Neuronal stem cell (in vitro differentiated cells): ENCODE measurements around the gene ABCC1.

ENCODE experiments used
- DNase-seq: peaks from one replicate; pipeline ENCODE4 v3.0.0-alpha.2; 2013; ENCODE audit warnings: low spot score
- H2AFZ ChIP-seq: one replicate; pipeline ENCODE4 v1.6.1; 2013; ENCODE audit warnings: mild to moderate bottlenecking, low read length, inconsistent platforms
- H2AK5ac ChIP-seq: 2 replicates; pipeline ENCODE4 v1.6.1; 2013; ENCODE audit warnings: low read depth, mild to moderate bottlenecking, inconsistent platforms, low read length, moderate library complexity, mixed read lengths
- H2BK120ac ChIP-seq: 2 replicates; pipeline ENCODE4 v1.6.1; 2013; ENCODE audit warnings: low read depth, mild to moderate bottlenecking, inconsistent platforms, low read length, moderate library complexity, mixed read lengths
- H2BK12ac ChIP-seq: one replicate; pipeline ENCODE4 v1.6.1; 2013; ENCODE audit warnings: low read length, inconsistent platforms
- H2BK15ac ChIP-seq: 2 replicates; pipeline ENCODE4 v1.6.1; 2013; ENCODE audit warnings: mild to moderate bottlenecking, low read length, inconsistent platforms, mixed read lengths
- H2BK5ac ChIP-seq: one replicate; pipeline ENCODE4 v1.6.1; 2013; ENCODE audit warnings: inconsistent platforms, mild to moderate bottlenecking, low read length, moderate library complexity
- H3K14ac ChIP-seq: one replicate; pipeline ENCODE4 v1.6.1; 2013; ENCODE audit warnings: low read length, inconsistent platforms
- H3K18ac ChIP-seq: 2 replicates; pipeline ENCODE4 v1.6.1; 2013; ENCODE audit warnings: low read length, inconsistent platforms
- H3K23ac ChIP-seq: 2 replicates; pipeline ENCODE4 v1.6.1; 2013; ENCODE audit warnings: low read depth, mild to moderate bottlenecking, mixed read lengths, low read length, inconsistent platforms; ENCODE audit not compliant: poor library complexity
- H3K27ac ChIP-seq: replicated peaks from 3 replicates; pipeline ENCODE4 v1.5.1; 2013; ENCODE audit warnings: low read length, inconsistent platforms
- H3K27me3 ChIP-seq, 3 experiments: 2 replicates each; pipeline ENCODE4 v1.6.1; 2013; ENCODE audit warnings: low read length in 3 of 3, mild to moderate bottlenecking in 2 of 3, inconsistent platforms in 1 of 3, low read depth in 1 of 3, mixed read lengths in 1 of 3, moderate library complexity in 1 of 3; ENCODE audit not compliant: control insufficient read depth in 3 of 3, insufficient read depth in 3 of 3
- H3K36me3 ChIP-seq, 2 donors: replicated peaks in 1 of 2; 2 replicates each; pipeline ENCODE4 v1.6.1; 2013; ENCODE audit warnings: low read length in 2 of 2; ENCODE audit not compliant: control insufficient read depth in 2 of 2, insufficient read depth in 2 of 2
- H3K4ac ChIP-seq: 2 replicates; pipeline ENCODE4 v1.6.1; 2013; ENCODE audit warnings: inconsistent platforms, mild to moderate bottlenecking, low read length, moderate library complexity
- H3K4me1 ChIP-seq, 2 donors: 1 replicate in 1 of 2; 2 replicates in 1 of 2; pipeline ENCODE4 v1.6.1; 2013; ENCODE audit warnings: low read length in 2 of 2, low read depth in 1 of 2; ENCODE audit not compliant: control insufficient read depth in 2 of 2, insufficient read depth in 1 of 2
- H3K4me2 ChIP-seq: one replicate; pipeline ENCODE4 v1.6.1; 2013; ENCODE audit warnings: mild to moderate bottlenecking, low read length, inconsistent platforms; ENCODE audit not compliant: insufficient read depth, poor library complexity, severe bottlenecking
- H3K4me3 ChIP-seq, 2 donors: 2 replicates each; pipeline ENCODE4 v1.5.1; 2013; ENCODE audit warnings: low read length in 2 of 2, mild to moderate bottlenecking in 2 of 2, inconsistent platforms in 1 of 2, moderate library complexity in 1 of 2
- H3K79me1 ChIP-seq: one replicate; pipeline ENCODE4 v1.6.1; 2013; ENCODE audit warnings: low read depth, mild to moderate bottlenecking, inconsistent platforms, low read length, moderate library complexity
- H3K9ac ChIP-seq: one replicate; pipeline ENCODE4 v1.6.1; 2013; ENCODE audit warnings: mild to moderate bottlenecking, low read depth, low read length, inconsistent platforms; ENCODE audit not compliant: poor library complexity
- H3K9me3 ChIP-seq, 2 donors: replicated peaks in 1 of 2; 2 replicates each; pipeline versions ENCODE3 to v1.6.1; 2013; ENCODE audit warnings: low read length in 2 of 2, mild to moderate bottlenecking in 2 of 2, inconsistent platforms in 1 of 2, low read depth in 1 of 2, mixed read lengths in 1 of 2, moderate library complexity in 1 of 2; ENCODE audit not compliant: control insufficient read depth in 2 of 2, insufficient read depth in 1 of 2
- H4K8ac ChIP-seq: one replicate; pipeline ENCODE4 v1.6.1; 2013; ENCODE audit warnings: low read depth, mild to moderate bottlenecking, inconsistent platforms, low read length, moderate library complexity
- H4K91ac ChIP-seq: one replicate; pipeline ENCODE4 v1.6.1; 2013; ENCODE audit warnings: low read length, low read depth, mild to moderate bottlenecking, inconsistent platforms; ENCODE audit not compliant: poor library complexity
- WGBS, 2 donors: extraction: QIAGEN DNeasy Blood & Tissue Kit; methylation state at CpG; one replicate each; pipeline ENCODE4 v1.1.7; 2013; ENCODE audit warnings: missing lambda C conversion rate in 2 of 2, mixed read lengths in 1 of 2; ENCODE audit not compliant: insufficient read length in 2 of 2, insufficient replicate concordance in 1 of 2; ENCODE audit errors: extremely low coverage in 2 of 2; 5-methylcytosine and 5-hydroxymethylcytosine counted together

The ABCC1 gene

DNA sequence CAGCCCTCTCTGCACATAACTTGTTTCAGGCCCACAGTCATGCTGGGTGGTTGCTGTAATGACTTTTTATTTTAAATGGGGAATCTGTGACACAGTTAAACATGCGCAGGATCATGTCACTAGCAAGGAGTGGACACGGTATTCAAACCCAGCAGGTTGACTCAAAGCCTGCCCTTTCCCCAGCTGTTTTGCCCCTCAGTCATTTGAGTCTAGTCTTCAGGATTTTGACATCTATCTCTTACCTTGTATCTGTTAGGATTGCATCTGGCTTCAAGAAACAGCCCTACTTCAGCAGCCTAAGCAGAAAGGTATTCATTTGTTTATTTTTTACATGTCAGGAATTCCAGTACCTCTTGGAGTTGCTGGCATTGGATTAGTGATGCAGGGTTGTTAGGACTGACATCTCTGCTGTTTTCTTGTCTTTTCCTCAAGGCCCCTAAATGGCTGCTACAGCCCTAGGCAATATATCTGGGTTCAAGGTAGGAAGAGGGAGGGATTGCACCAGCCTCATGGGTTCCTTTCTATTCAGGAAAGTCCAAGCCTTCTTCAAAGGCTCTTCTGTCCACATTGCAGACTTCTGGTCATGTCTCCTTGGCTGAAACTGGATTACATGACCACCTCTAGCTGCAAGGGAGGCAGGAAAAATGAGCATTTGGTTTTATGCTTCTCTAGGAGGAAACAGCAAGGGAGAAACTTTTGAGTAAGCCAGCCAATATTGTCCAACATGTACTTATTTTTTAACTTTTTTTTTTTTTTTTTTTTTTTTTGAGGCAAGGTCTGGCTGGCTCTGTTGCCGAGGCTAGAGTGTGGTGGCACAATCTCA, 22.8 kb downstream of the ABCC1 start:
- H2BK120ac ChIP-seq, result no peak overlapping the region

DNA sequence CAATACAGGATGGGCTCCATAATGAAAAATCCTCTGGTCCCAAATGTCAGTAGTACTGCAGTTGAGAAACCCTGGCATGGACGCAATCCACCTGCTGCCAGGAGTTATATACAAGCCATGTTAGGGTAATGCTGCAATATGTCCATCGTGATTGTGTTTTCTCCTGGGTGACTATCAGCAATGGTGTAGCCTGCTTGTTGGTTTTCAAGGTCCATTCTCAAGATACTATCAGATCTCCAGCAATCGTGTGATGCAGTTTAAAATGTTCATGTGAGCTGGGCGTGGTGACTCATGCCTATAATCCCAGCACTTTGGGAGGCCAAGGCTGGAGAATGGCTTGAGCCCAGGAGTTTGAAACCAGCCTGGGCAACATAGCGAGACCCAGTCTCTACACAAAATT, 24.0 kb downstream of the ABCC1 start:
- H3K27me3 ChIP-seq, result no peaks in the 10 kb centered on the region
- H3K4me1 ChIP-seq, result peaks cover 0 to 4% of the 10 kb centered on the region in 2 donors
- H2BK15ac ChIP-seq, result no peak overlapping the region
- no peak overlapping the region for H3K27ac ChIP-seq
- H3K36me3 ChIP-seq, result peaks cover 0 to 3% of the 10 kb centered on the region in 2 donors
- peaks cover 10% of the 10 kb centered on the region for H3K79me1 ChIP-seq
- H2AK5ac ChIP-seq, result no peak overlapping the region
- no peak overlapping the region for H3K14ac ChIP-seq
- no peak overlapping the region for H3K4me3 ChIP-seq
- H3K4me2 ChIP-seq, result no peak overlapping the region
- H3K9me3 ChIP-seq, result peaks cover 11 to 12% of the 10 kb centered on the region in 2 donors
- no peak overlapping the region for H2BK120ac ChIP-seq
- no peak overlapping the region for H3K18ac ChIP-seq
- no peak overlapping the region for H4K8ac ChIP-seq
- no peak overlapping the region for H3K4ac ChIP-seq
- WGBS, 2 donors, result no CpG with 5 or more reads among the region's 5 CpGs
- no peak overlapping the region for H4K91ac ChIP-seq
- H2BK12ac ChIP-seq, result no peak overlapping the region
- no peak overlapping the region for H2BK5ac ChIP-seq
- no peak overlapping the region for H2AFZ ChIP-seq
- no peak overlapping the region for H3K23ac ChIP-seq
- H3K9ac ChIP-seq, result no peak overlapping the region
- DNase-seq, result no peak

More for the DNA sequence above, 22.8 kb downstream of the ABCC1 start:
- Histone ChIP-seq H3K18ac (no peak overlapping the region), H2BK12ac (no peak overlapping the region), H3K14ac (no peak overlapping the region), H3K9ac (no peak overlapping the region), H2BK15ac (no peak overlapping the region), H4K8ac (no peak overlapping the region), H2AK5ac (no peak overlapping the region), H3K36me3 (peaks cover 0 to 3% of the 10 kb centered on the region in 2 donors), H3K4ac (no peak overlapping the region), H3K4me2 (no peak overlapping the region), H3K9me3 (peaks cover 9 to 12% of the 10 kb centered on the region in 2 donors), H2AFZ (no peak overlapping the region), H4K91ac (no peak overlapping the region), H3K4me3 (no peak overlapping the region), H3K4me1 (peaks cover 0 to 4% of the 10 kb centered on the region in 2 donors), H3K79me1 (peaks cover 10% of the 10 kb centered on the region), H3K27me3 (no peaks in the 10 kb centered on the region), H3K27ac (no peak overlapping the region), H2BK5ac (no peak overlapping the region), H3K23ac (no peak overlapping the region)
- DNase-seq, result no peak
- WGBS, 2 donors, result no CpG with 5 or more reads among the region's 3 CpGs

DNA sequence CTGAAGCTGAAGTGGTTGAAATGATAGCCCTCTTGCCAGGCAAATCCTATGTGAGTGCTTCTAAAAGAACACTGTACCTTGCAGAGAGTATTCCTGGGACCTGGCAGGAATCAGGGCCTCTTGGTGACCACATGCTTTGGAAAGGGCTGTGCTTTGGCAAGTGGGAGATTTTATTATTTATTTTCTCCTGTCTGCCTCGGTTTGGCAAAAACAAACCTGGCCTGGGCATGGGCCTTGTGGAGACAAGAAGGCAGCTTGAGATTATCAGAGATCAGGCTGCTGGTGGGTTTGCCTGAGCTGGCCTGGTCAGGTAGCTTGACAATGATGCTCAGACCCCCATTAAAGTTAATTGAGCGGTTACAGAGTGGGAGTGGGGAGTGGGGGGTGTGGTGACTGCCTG, 24.6 kb downstream of the ABCC1 start:
- H3K4me2 ChIP-seq, result no peak overlapping the region
- H3K9ac ChIP-seq, result no peak overlapping the region
- no CpG with 5 or more reads among the region's 2 CpGs for WGBS, 2 donors
- peaks cover 0 to 4% of the 10 kb centered on the region in 2 donors for H3K4me1 ChIP-seq
- no peak overlapping the region for H2BK120ac ChIP-seq
- H3K23ac ChIP-seq, result no peak overlapping the region
- H3K4me3 ChIP-seq, result no peak overlapping the region
- no peak overlapping the region for H3K27ac ChIP-seq
- no peak overlapping the region for H4K91ac ChIP-seq
- H3K18ac ChIP-seq, result no peak overlapping the region
- H2AFZ ChIP-seq, result no peak overlapping the region
- no peak overlapping the region for H2BK5ac ChIP-seq
- H3K4ac ChIP-seq, result no peak overlapping the region
- no peak for DNase-seq
- peaks cover 12% of the 10 kb centered on the region for H3K79me1 ChIP-seq
- H3K27me3 ChIP-seq, result no peaks in the 10 kb centered on the region
- H2AK5ac ChIP-seq, result no peak overlapping the region
- H3K9me3 ChIP-seq, result peaks cover 14 to 15% of the 10 kb centered on the region in 2 donors
- no peak overlapping the region for H4K8ac ChIP-seq
- no peak overlapping the region for H3K14ac ChIP-seq
- peaks cover 0 to 3% of the 10 kb centered on the region in 2 donors for H3K36me3 ChIP-seq
- H2BK15ac ChIP-seq, result no peak overlapping the region
- no peak overlapping the region for H2BK12ac ChIP-seq

DNA sequence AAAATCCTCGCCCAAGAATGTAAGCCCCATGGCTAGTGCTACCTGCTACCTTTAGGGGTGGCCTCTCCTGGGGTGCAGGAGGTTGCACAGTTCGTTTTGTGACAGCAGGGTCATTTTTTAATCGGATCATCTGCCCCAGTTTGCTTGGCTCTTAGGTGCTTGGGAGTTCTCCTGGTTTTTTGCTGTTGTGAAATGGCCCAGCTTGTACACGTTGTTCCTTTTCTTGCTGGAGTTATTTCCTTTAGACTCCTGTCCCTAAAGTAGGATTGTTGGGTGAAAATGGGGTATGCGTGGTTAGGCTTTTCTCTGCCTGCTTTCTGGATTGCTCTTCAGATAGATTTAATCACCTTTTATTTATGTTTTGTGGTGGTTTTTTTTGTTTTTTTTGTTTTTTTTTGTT, 25.8 kb downstream of the ABCC1 start:
- no peak overlapping the region for H4K8ac ChIP-seq
- no peak overlapping the region for H2BK5ac ChIP-seq
- H3K4me1 ChIP-seq, result peaks cover 0 to 4% of the 10 kb centered on the region in 2 donors
- H3K9ac ChIP-seq, result no peak overlapping the region
- no peak overlapping the region for H3K4me3 ChIP-seq
- no peak overlapping the region for H3K27ac ChIP-seq
- H2AK5ac ChIP-seq, result no peak overlapping the region
- no peak overlapping the region for H4K91ac ChIP-seq
- no peak overlapping the region for H2AFZ ChIP-seq
- WGBS, 2 donors, result no CpG with 5 or more reads among the region's 5 CpGs
- H3K23ac ChIP-seq, result no peak overlapping the region
- H3K9me3 ChIP-seq, result peaks cover 12 to 15% of the 10 kb centered on the region in 2 donors
- no peak overlapping the region for H2BK12ac ChIP-seq
- no peak overlapping the region for H3K18ac ChIP-seq
- H2BK15ac ChIP-seq, result no peak overlapping the region
- no peak overlapping the region for H2BK120ac ChIP-seq
- no peak overlapping the region for H3K14ac ChIP-seq
- H3K36me3 ChIP-seq, result peaks cover 0 to 3% of the 10 kb centered on the region in 2 donors
- H3K4ac ChIP-seq, result no peak overlapping the region
- DNase-seq, result no peak
- H3K79me1 ChIP-seq, result peaks cover 10% of the 10 kb centered on the region
- no peaks in the 10 kb centered on the region for H3K27me3 ChIP-seq
- H3K4me2 ChIP-seq, result no peak overlapping the region
